HCT116 (cell line): ENCODE measurements around the gene ACER2. TPM values are rescaled to one million over a fixed set of nuclear protein-coding genes. Genes with fewer than 3 reads are reported as not detected.

Experiments
- ATAC-seq: fragments of 200-7000 bp; cut with Tn5 transposase; 2 replicates; pipeline ENCODE4 v1.9.1; 2020; ENCODE audit warnings: mild to moderate bottlenecking, moderate library complexity
- BruUV-seq: library from RNA; stranded (reverse); fragments of 400-500 nt; replicated peaks from 2 replicates; lab custom pipeline; 2021; lab: Mats Ljungman, UMichigan
- CTCF ChIA-PET: fragments of 300-600 bp; sonication (Branson Sonifier 250); formaldehyde crosslinking; loops from one replicate; lab custom pipeline; 2021; ENCODE audit warnings: antibody characterized with exemption; lab: Charles Lee
- POLR2A ChIA-PET: fragments of 300-600, 350-600 bp; sonication (Branson Sonifier 250); formaldehyde crosslinking; loops from one replicate; lab custom pipeline; 2021; ENCODE audit warnings: antibody characterized with exemption; lab: Charles Lee
- RAD21 ChIA-PET, 2 experiments: fragments of 300-600 bp; sonication (Branson Sonifier 250); formaldehyde crosslinking; loops; one replicate each; lab custom pipeline; 2023; ENCODE audit warnings: low total read pairs in 2 of 2; ENCODE audit not compliant: uncharacterized antibody in 2 of 2, unreplicated experiment in 2 of 2, low non-redundant PET in 1 of 2; lab: Charles Lee
- DNase-seq: peaks from one replicate; pipeline ENCODE4 v3.0.0-alpha.2; 2010; ENCODE audit warnings: low read depth, low spot score
- H2AFZ ChIP-seq: fragments of 200-600 bp; shearing (Covaris generic), sonication (generic); 2 replicates; pipeline ENCODE4 v1.6.1; 2017; ENCODE audit warnings: low read depth, mixed run types, mixed read lengths, antibody characterized with exemption, low read length; ENCODE audit not compliant: poor library complexity, severe bottlenecking
- H3K27ac ChIP-seq: 2 replicates; pipeline ENCODE4 v1.5.1; 2012; ENCODE audit warnings: low read depth, low read length
- H3K27me3 ChIP-seq: fragments of 200-600 bp; sonication (generic); 2 replicates; pipeline ENCODE4 v1.6.1; 2016; ENCODE audit warnings: mixed run types, low read length, mixed read lengths; ENCODE audit not compliant: insufficient read depth
- H3K36me3 ChIP-seq, 2 experiments: fragments of 200-500 bp in 1 of 2; fragments of 200-600 bp in 1 of 2; sonication (Bioruptor generic) in 1 of 2; sonication (generic) in 1 of 2; 2 replicates each; pipeline versions ENCODE4 v1.5.1 to v1.6.1; 2014 to 2016; ENCODE audit warnings: low read length in 2 of 2, inconsistent platforms in 1 of 2, mixed read lengths in 1 of 2, mixed run types in 1 of 2; ENCODE audit not compliant: insufficient read depth in 2 of 2, control insufficient read depth in 1 of 2
- H3K4me1 ChIP-seq, 2 experiments: fragments of 200-600 bp in 1 of 2; sonication (generic) in 1 of 2; 2 replicates each; pipeline versions ENCODE4 v1.5.1 to v1.6.1; 2012 to 2017; ENCODE audit warnings: low read length in 2 of 2, inconsistent platforms in 1 of 2, mild to moderate bottlenecking in 1 of 2, mixed read lengths in 1 of 2, mixed run types in 1 of 2, moderate library complexity in 1 of 2; ENCODE audit not compliant: insufficient read depth in 2 of 2, control insufficient read depth in 1 of 2
- H3K4me2 ChIP-seq: fragments of 200-600 bp; sonication (generic); 2 replicates; pipeline ENCODE4 v1.6.1; 2017; ENCODE audit warnings: mixed run types, low read length, mixed read lengths
- H3K4me3 ChIP-seq, 2 experiments: fragments of 200-600 bp in 1 of 2; sonication (generic) in 1 of 2; replicated peaks in 1 of 2; 2 replicates each; pipeline ENCODE4 v1.5.1; 2011 to 2016; ENCODE audit warnings: low read length in 2 of 2, control low read depth in 1 of 2, low read depth in 1 of 2, mild to moderate bottlenecking in 1 of 2, mixed read lengths in 1 of 2, mixed run types in 1 of 2
- H3K79me2 ChIP-seq: fragments of 200-600 bp; sonication (generic); 2 replicates; pipeline ENCODE4 v1.6.1; 2017; ENCODE audit warnings: mild to moderate bottlenecking, mixed run types, low read length, moderate library complexity, mixed read lengths; ENCODE audit not compliant: insufficient read depth
- H3K9ac ChIP-seq: fragments of 200-600 bp; sonication (generic); 2 replicates; pipeline ENCODE4 v1.6.1; 2016; ENCODE audit warnings: low read length, mixed read lengths
- H3K9me2 ChIP-seq: fragments of 200-600 bp; sonication (generic), shearing (Covaris generic); 2 replicates; pipeline ENCODE4 v1.6.1; 2017; ENCODE audit warnings: mixed run types, mild to moderate bottlenecking, moderate library complexity; ENCODE audit not compliant: insufficient read depth
- H3K9me3 ChIP-seq, 2 experiments: fragments of 200-500 bp in 1 of 2; fragments of 200-600 bp in 1 of 2; sonication (Bioruptor generic) in 1 of 2; sonication (generic) in 1 of 2; 2 replicates each; pipeline ENCODE4 v1.6.1; 2014 to 2017; ENCODE audit warnings: low read length in 2 of 2, mixed read lengths in 2 of 2, inconsistent platforms in 1 of 2, low read depth in 1 of 2, mild to moderate bottlenecking in 1 of 2, mixed run types in 1 of 2, moderate library complexity in 1 of 2; ENCODE audit not compliant: control insufficient read depth in 1 of 2, insufficient read depth in 1 of 2
- H4K20me1 ChIP-seq: fragments of 200-600 bp; sonication (generic), shearing (Covaris generic); 2 replicates; pipeline ENCODE4 v1.6.1; 2017; ENCODE audit warnings: mixed run types, mild to moderate bottlenecking, moderate library complexity; ENCODE audit not compliant: insufficient read depth
- CEBPB ChIP-seq: IDR thresholded peaks from 2 replicates; pipeline ENCODE4 v1.6.1; 2012; ENCODE audit warnings: low read depth
- EGR1 ChIP-seq: IDR thresholded peaks from 2 replicates; pipeline ENCODE4 v1.6.1; 2012; ENCODE audit warnings: low read depth
- ELF1 ChIP-seq: IDR thresholded peaks from 2 replicates; pipeline ENCODE4 v1.6.1; 2012; ENCODE audit warnings: low read depth, borderline replicate concordance
- POLR2A ChIP-seq: IDR thresholded peaks from 2 replicates; pipeline ENCODE4 v1.7.0; 2011; ENCODE audit warnings: borderline replicate concordance; ENCODE audit not compliant: insufficient read depth, insufficient read length; ENCODE audit errors: extremely low read depth
- RAD21 ChIP-seq: IDR thresholded peaks from 2 replicates; pipeline ENCODE4 v1.6.1; 2012; ENCODE audit warnings: low read depth, mild to moderate bottlenecking
- ZNF274 ChIP-seq: fragments of 200-500 bp; sonication (Bioruptor generic); IDR thresholded peaks from 2 replicates; pipeline ENCODE4 v1.6.1; 2014; ENCODE audit warnings: mild to moderate bottlenecking, low read depth, low read length, inconsistent platforms
- intact Hi-C: fragments of 100-400 bp; cut with micrococcal nuclease; formaldehyde crosslinking; loops from 2 replicates; pipeline ENCODE4 v1.10.0; 2022
- total RNA-seq: library from RNA; stranded (reverse); gene quantifications from one replicate; pipeline ENCODE4 v1.2.1, GENCODE V29; 2021; ENCODE audit not compliant: unreplicated experiment
- TF ChIP-seq, protein P1 (sequence below): IDR thresholded peaks from 2 replicates; pipeline ENCODE4 v1.6.1; 2012; ENCODE audit warnings: low read depth
- TF ChIP-seq, protein P2 (sequence below): IDR thresholded peaks from 2 replicates; pipeline ENCODE4 v1.6.1; 2011; ENCODE audit warnings: mild to moderate bottlenecking, low read length, moderate library complexity; ENCODE audit not compliant: insufficient replicate concordance; ENCODE audit errors: extremely low read depth
- TF ChIP-seq, protein P3 (sequence below): IDR thresholded peaks from 2 replicates; pipeline ENCODE4 v1.6.1; 2012

Gene ACER2
- total RNA-seq, 1 experiment from 2014 or later, result 4.3 TPM

DNA sequence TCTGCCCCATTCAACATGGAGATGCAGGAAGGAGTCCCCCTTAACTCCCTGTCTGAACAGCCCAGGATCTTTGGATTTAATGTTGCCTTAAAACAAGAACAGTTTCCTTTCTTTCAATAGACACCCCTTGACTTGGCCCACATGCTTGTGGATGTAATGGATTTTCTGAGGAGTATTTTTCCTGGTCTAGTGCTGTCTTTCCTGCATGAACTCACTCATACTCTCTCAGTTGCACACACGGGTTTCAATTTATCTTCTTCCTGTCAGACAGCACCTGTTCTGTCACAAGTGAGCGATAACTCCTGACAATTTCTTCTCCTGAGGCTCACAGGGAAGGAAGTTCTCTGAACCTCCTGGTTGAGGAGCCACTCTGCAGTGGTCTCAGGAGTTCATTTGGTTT lies 85.1 kb downstream of the ACER2 start (continued):
- TF ChIP-seq, protein P1, sequence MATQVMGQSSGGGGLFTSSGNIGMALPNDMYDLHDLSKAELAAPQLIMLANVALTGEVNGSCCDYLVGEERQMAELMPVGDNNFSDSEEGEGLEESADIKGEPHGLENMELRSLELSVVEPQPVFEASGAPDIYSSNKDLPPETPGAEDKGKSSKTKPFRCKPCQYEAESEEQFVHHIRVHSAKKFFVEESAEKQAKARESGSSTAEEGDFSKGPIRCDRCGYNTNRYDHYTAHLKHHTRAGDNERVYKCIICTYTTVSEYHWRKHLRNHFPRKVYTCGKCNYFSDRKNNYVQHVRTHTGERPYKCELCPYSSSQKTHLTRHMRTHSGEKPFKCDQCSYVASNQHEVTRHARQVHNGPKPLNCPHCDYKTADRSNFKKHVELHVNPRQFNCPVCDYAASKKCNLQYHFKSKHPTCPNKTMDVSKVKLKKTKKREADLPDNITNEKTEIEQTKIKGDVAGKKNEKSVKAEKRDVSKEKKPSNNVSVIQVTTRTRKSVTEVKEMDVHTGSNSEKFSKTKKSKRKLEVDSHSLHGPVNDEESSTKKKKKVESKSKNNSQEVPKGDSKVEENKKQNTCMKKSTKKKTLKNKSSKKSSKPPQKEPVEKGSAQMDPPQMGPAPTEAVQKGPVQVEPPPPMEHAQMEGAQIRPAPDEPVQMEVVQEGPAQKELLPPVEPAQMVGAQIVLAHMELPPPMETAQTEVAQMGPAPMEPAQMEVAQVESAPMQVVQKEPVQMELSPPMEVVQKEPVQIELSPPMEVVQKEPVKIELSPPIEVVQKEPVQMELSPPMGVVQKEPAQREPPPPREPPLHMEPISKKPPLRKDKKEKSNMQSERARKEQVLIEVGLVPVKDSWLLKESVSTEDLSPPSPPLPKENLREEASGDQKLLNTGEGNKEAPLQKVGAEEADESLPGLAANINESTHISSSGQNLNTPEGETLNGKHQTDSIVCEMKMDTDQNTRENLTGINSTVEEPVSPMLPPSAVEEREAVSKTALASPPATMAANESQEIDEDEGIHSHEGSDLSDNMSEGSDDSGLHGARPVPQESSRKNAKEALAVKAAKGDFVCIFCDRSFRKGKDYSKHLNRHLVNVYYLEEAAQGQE, result no peak
- TF ChIP-seq ELF1 (no peak), EGR1 (no peak)
- TF ChIP-seq, protein P2, sequence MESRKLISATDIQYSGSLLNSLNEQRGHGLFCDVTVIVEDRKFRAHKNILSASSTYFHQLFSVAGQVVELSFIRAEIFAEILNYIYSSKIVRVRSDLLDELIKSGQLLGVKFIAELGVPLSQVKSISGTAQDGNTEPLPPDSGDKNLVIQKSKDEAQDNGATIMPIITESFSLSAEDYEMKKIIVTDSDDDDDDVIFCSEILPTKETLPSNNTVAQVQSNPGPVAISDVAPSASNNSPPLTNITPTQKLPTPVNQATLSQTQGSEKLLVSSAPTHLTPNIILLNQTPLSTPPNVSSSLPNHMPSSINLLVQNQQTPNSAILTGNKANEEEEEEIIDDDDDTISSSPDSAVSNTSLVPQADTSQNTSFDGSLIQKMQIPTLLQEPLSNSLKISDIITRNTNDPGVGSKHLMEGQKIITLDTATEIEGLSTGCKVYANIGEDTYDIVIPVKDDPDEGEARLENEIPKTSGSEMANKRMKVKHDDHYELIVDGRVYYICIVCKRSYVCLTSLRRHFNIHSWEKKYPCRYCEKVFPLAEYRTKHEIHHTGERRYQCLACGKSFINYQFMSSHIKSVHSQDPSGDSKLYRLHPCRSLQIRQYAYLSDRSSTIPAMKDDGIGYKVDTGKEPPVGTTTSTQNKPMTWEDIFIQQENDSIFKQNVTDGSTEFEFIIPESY, result no peak

DNA sequence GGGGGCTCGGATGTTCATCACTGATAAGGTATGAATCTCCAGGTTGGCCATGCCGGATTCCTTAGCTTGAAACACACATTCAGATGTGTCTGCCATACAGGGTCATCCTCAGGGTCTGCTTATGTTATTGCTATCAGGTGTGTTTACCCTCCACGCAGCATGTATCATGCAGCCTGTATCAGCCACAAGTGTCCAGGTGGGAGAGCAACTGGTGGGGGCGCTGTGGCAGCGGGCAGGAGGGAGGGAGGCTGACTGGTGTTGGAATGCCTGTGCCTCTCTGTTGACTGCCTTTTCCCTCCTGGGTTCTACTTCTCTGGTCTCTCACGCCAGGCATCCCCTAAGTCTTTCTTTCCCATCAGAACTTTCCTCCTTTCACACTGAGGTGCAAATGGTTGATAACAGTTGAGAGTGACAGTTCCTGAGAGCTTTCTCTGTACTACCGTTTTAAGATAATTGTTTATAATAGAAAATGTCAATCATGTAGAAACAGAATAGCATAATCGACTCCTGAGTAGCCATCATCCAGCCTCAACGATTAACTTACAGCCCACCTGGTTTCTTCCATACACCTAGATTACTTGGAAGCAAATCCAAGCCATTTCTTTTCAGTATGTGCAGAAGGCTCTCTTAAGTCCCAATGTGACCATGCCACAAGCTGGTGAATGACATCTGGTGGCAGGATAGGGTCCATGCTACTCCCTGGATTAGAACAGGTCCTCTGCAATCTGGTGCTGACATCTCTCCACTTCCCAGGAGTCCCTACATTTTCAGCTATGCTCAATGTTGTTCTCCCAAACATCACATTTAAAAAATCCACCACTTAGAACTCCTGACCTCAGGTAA lies 86.6 kb downstream of the ACER2 start:
- Histone ChIP-seq H3K9me3 (no peaks in the 10 kb centered on the region), H3K79me2 (no peaks in the 10 kb centered on the region), H2AFZ (no peak overlapping the region), H3K4me2 (no peak overlapping the region), H3K36me3 (no peaks in the 10 kb centered on the region), H3K4me3 (no peak overlapping the region), H3K9me2 (no peaks in the 10 kb centered on the region), H3K9ac (no peak overlapping the region), H3K27ac (no peak overlapping the region), H3K27me3 (peaks cover 18% of the 10 kb centered on the region; the same call in 1 of the 2 replicates), H3K4me1 (peaks cover 0 to 5% of the 10 kb centered on the region in 2 experiments; a peak in 1 of 4 replicates), H4K20me1 (no peaks in the 10 kb centered on the region)
- ChIA-PET CTCF (interaction anchor here (0.6 to 1.0 kb wide), 2 partner anchors 24 to 1615 kb away, joined by 3 read pairs; no protein-coding TSS in a partner anchor), RAD21 (no interaction called here), POLR2A (no interaction called here)
- ATAC-seq, result no peak
- intact Hi-C loops, result no loop called here
- BruUV-seq, result no TSS peak
- TF ChIP-seq CEBPB (no peak), ZNF274 (no peak), POLR2A (no peak), RAD21 (no peak), ELF1 (no peak)
- TF ChIP-seq, protein P2, result no peak
- TF ChIP-seq, protein P3, sequence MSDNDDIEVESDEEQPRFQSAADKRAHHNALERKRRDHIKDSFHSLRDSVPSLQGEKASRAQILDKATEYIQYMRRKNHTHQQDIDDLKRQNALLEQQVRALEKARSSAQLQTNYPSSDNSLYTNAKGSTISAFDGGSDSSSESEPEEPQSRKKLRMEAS, result no peak
- DNase-seq, result no peak
